ENCODE results near the gene LRRC59. TPM values are rescaled to one million over a fixed set of nuclear protein-coding genes. Genes with fewer than 3 reads are reported as not detected.

Gene LRRC59
- 196 and 216 TPM in 2 replicates for total RNA-seq

GRCh38 chr17:50397111-50397918 is at the start of gene LRRC59:
TSS of gene LRRC59 (minus strand) at chr17:50397523. CDS start at chr17:50397317, 206 bp downstream.

GRCh38 chr17:50425682-50426471 is 28.6 kb upstream of the LRRC59 start, which contains the start of gene ACSF2:
TSS of gene ACSF2 (plus strand) at chr17:50426218. CDS start at chr17:50426262, 44 bp downstream.

GRCh38 chr17:50372758-50373556 is 24.4 kb downstream of the LRRC59 start, which contains the start of the genes EME1 and MRPL27:
TSS of gene EME1 (plus strand) at chr17:50373229. CDS start at chr17:50375209, 1,980 bp downstream.
TSS of gene MRPL27 (minus strand) at chr17:50373184. CDS start at chr17:50373170, 14 bp downstream.

GRCh38 chr17:50345432-50346312 is 51.7 kb downstream of the LRRC59 start, which contains the start of gene XYLT2:
TSS of gene XYLT2 (plus strand) at chr17:50346126. CDS start at chr17:50346141, 15 bp downstream.

Other genes starting within 250 kb of the LRRC59 start
- gene PPP1R9B, start 246.8 kb downstream of the LRRC59 start, total RNA-seq = 26.3 and 47.0 TPM in 2 replicates
- not detected in 2 replicates for gene SGCA, start 231.5 kb downstream of the LRRC59 start, total RNA-seq
- gene COL1A1, start 195.9 kb downstream of the LRRC59 start, total RNA-seq = 14.6 and 50.0 TPM in 2 replicates
- gene TMEM92, start 123.1 kb downstream of the LRRC59 start, total RNA-seq = not detected in 2 replicates
- gene XYLT2, start 51.4 kb downstream of the LRRC59 start, total RNA-seq = 29.6 and 34.8 TPM in 2 replicates
- gene MRPL27, start 24.3 kb downstream of the LRRC59 start, total RNA-seq = 79.6 and 101 TPM in 2 replicates
- 2.6 and 6.4 TPM in 2 replicates for gene EME1, start 24.3 kb downstream of the LRRC59 start, total RNA-seq
- 10.7 and 16.7 TPM in 2 replicates for gene ACSF2, start 28.7 kb upstream of the LRRC59 start, total RNA-seq
- gene CHAD, start 71.4 kb upstream of the LRRC59 start, total RNA-seq = not detected in 2 replicates
- 19.6 and 28.9 TPM in 2 replicates for gene RSAD1, start 81.3 kb upstream of the LRRC59 start, total RNA-seq
- gene MYCBPAP, start 110.9 kb upstream of the LRRC59 start, total RNA-seq = under 0.01 and 1.4 TPM in 2 replicates
- under 0.01 and 0.15 TPM in 2 replicates for gene EPN3, start 135.2 kb upstream of the LRRC59 start, total RNA-seq
- gene SPATA20, start 149.7 kb upstream of the LRRC59 start, total RNA-seq = 32.2 and 32.8 TPM in 2 replicates
- gene CACNA1G, start 163.2 kb upstream of the LRRC59 start, total RNA-seq = not detected in 2 replicates
- 1.6 and 3.3 TPM in 2 replicates for gene ABCC3, start 237.4 kb upstream of the LRRC59 start, total RNA-seq

Measured in epithelial cell of umbilical artery (primary cell).